Esophagus squamous epithelium (tissue), 4 donors: ENCODE results near the gene AFDN.

Experiments used
- POLR2A ChIP-seq, 4 donors: fragments of 450-650 bp; IDR thresholded peaks; one replicate each; pipeline ENCODE4 v1.6.1; 2017; ENCODE audit warnings: antibody characterized with exemption in 4 of 4, mild to moderate bottlenecking in 4 of 4, moderate library complexity in 3 of 4
- TF ChIP-seq, protein P1 (sequence below), 6 experiments: fragments of 450-650 bp in 4 of 6; fragments of 200-600 bp in 2 of 6; sonication (generic) in 2 of 6; IDR thresholded peaks; one replicate each; pipeline ENCODE4 v1.5.1; 2016 to 2019; ENCODE audit warnings: antibody characterized with exemption in 6 of 6, mild to moderate bottlenecking in 4 of 6, moderate library complexity in 4 of 6

GRCh38 chr6:167981916-167982462, 155.3 kb downstream of the AFDN start:
- TF ChIP-seq, protein P1, sequence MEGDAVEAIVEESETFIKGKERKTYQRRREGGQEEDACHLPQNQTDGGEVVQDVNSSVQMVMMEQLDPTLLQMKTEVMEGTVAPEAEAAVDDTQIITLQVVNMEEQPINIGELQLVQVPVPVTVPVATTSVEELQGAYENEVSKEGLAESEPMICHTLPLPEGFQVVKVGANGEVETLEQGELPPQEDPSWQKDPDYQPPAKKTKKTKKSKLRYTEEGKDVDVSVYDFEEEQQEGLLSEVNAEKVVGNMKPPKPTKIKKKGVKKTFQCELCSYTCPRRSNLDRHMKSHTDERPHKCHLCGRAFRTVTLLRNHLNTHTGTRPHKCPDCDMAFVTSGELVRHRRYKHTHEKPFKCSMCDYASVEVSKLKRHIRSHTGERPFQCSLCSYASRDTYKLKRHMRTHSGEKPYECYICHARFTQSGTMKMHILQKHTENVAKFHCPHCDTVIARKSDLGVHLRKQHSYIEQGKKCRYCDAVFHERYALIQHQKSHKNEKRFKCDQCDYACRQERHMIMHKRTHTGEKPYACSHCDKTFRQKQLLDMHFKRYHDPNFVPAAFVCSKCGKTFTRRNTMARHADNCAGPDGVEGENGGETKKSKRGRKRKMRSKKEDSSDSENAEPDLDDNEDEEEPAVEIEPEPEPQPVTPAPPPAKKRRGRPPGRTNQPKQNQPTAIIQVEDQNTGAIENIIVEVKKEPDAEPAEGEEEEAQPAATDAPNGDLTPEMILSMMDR (IDR thresholded peaks at IDR 0.05): no peak
- TF ChIP-seq POLR2A (IDR thresholded peaks at IDR 0.05): no peak
